GM18517 (cell line): ENCODE results near the gene CASZ1.

Source experiments
- ATAC-seq: cut with Tn5 transposase; IDR thresholded peaks from one replicate; pipeline ENCODE4 v1.9.1; 2021; ENCODE audit warnings: mild to moderate bottlenecking, moderate library complexity; ENCODE audit not compliant: unreplicated experiment

The CASZ1 gene

DNA sequence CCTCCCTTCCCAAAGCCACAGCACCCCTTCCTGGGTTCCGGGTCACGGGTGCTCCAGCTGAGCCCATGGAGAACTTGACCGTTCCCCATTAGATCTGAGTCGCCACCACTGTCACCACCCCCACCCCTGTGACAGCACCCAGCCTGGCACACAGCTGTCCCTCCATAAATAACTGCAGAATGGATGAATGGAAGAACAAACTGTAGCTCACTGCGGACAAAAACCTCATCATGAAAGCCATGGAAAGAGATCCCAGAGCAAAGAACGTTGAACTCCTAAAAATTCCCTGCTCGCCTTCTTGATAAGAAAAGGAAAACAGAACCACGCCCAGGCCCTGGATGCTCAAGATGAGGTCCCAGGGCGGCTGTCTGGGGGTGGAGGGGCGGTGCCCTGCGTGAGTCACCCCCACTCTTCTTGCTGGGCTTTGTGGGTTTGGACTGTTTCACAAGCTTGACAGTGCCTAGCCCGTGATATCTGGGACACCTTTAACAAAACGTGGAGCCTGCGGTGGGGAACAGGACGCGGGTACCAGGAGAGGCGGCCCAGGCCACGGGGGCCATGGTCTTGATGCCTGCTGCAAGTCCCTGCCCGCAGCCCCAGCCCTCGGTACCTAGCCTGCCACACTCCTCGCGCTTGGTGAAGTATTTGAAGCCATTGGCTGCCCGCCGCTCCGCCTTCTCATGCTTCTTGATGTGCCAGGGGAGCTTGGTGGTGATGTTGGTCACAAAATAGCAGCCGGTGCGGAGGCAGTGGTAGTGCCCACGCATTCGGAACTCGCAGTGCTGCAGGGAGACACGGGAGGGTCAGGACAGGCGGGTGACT is 151.9 kb downstream of the CASZ1 start:
- no peak for ATAC-seq

DNA sequence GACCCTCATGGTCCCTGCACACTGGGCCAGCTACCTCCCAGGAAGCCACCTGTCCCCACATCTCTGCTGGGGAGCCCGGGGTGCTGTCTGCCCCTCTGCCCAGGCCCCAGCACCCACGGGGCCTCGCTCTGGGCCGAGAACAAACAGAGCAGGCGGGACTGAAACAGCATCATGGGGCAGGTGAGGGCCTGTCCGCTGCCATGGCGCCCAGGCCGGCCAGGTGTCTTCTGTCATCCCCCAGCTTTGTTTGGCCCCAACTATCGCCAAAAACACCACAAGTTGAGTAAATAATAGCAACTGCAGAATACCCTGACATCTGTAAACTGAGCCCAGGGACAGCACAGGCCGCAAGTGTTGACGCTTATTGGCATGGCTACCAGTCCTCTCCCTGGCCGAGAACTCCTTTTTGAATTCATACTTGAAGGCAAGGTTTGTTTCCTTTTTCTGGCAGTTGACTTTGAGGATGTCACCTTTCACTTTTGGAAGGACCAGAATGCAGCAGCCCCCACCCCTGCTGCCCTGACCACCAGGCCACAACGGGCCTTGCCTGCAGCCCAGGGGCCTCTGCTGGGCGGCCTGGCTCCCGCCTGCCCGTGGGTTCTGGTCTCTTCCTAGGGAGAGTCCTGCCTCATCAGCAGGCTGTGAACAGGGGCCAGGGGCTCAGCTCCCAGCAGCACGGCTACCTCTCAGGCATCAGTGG is 152.7 kb downstream of the CASZ1 start:
- ATAC-seq: no peak

DNA sequence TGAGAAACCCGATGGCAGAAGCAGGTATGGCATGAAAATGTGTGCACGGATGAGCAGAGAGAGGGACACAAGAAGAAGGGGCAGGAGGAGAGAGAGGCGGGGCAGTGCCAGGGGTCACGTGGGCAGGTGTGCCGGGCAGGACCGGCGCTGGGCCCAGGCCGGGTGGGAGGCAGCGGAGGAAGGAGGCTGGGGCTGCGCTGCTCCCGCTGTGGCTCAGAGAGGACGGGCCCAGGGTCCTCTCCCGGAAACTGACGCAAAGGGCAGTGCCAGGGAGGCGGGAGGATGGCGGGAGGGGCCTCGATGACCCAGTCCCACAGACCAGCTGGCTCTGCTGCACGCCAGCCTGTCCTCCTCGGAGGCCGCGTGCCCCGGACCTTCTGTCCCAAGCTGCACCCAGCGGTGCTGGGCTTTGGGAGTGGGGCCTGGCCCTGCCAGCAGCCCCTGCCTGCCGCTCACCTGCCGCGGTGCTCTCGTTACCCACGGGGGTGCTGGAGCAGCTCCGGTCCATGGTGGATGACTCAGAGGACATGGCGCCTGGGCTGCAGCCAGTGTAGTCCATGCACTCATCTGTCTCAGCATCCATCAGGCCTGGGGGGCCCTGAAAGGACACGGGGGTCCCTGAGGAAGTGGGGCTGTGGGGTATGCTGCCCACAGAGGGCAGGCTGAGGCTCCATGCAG is 153.9 kb downstream of the CASZ1 start:
- no peak for ATAC-seq

DNA sequence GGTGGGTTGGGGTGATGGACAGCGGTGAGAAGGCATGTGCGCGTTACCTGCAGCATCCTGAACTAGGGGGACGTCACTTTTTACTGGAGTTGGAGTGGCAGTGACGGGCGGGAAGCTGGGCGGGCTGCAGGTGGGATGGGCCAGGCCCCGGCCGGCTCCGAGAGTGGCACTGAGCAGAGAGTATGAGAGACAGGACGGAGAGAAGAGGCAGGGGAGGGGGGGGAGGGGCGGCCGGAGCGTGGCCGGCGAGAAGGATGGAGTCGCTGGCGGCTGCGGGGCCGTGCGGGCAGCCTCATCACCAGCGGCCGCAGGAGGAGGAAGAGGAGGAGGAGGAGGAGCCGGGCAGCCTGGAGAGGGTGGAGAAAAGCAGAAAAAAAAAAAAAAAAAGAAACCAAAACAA is 154.5 kb downstream of the CASZ1 start:
- ATAC-seq: no peak

DNA sequence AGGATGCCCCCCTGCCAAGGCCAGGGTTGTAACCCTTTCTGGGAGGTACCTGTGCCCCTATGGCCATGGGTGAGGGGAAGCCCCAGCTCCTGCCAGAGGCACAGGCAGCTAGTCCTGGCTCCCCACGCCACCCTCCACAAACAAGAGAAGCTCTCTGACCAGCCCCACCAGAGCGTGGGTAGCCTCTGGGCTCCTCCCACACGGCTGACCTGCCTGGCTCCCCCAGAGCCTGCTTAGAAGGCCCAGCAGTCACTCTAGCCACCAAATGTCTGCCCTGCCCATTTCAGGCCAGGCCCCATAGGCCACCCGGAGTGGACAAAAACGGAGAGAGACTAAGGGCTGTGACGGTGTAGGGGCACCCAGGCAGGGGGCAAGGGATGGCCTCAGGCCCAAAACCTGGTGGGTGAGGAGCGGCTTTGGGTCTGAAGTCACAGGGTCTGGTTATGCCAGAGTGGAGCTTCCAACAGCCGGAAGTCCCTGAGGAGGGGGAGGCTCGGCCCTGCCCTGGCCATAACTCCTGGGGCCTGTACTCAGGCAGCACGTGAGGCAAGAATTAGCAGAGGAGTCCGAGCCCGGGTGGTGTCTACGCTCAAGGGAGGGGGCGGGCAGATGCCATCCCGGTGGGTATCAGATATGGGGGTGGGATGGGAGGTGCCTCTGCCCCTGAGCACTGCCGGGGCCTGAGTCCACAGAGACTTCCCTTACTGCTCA is 155.4 kb downstream of the CASZ1 start:
- ATAC-seq: no peak

DNA sequence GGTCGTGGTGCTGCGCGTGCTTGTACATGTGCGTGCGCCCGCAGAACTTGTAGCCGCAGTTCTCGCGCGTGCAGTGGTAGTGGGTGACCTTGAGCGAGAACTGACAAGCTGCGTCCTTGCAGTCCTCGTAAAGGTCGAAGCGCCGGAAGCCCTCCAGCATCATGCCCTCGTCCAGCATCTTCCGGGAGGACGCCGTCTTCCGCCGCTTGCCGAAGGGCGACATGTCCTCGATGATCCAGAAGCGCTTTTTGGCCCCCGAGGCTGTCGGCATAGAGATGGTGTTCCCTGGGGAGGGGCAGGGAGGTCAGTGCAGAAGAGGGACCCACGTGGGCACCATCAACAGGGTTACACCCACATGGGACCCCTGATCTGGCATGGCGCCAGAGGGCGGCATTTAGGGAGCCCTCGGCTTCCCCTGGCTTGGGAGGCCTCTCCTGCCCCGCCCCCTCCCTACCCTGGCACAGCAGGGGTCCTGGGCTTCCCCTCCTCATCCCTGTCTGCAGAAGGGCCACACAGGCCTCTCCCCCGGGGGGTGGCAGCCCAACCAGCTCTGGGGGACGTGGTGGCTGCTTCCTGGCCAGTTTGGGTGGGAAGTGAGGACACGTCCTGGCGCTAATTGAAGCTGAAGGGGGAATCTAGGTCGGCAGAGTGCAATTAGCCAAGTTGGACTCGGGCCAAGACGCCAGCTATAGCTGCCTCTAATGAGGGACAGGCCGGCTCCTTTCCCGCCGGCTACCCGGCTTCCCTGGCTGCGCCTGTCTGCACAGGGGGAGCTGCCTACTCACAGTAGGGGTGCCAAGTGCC is 156.5 kb downstream of the CASZ1 start:
- ATAC-seq: no peak

DNA sequence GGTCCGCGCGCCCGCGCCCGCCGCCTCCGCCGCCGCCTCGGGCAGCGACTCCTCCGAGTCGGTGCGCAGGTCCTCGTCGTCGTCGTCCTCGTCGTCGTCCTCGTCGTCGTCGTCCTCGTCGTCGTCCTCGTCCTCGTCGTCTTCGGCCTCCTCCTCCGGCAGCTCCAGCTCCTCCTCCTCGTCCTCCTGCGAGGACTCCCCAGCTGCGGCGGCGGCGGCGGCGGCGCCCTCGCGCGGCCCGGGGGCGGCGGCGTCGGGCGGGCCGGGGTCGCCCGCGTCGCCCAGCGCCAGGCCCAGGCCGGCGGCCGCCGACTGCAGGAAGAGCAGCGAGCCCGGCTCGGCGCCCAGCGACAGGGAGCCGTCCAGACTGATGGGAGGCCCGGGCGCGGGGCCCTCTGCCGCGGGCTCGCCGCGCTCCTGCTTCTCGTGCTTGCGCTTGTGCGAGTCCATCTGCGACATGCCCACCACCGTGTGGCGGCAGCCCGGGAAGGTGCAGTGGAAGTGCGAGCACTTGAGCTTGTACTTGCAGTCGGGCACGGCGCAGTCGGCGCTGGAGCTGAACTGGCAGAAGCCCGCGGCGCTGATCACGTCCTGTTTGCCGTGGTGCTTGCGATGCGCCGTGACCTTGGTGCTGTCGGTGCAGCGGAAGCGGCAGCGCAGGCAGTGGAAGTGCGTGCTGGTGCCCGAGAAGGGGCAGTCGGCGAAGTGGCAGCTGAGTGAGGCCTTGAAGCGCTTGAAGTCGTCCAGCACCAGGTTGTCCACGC is 157.3 kb downstream of the CASZ1 start:
- ATAC-seq: no peak

DNA sequence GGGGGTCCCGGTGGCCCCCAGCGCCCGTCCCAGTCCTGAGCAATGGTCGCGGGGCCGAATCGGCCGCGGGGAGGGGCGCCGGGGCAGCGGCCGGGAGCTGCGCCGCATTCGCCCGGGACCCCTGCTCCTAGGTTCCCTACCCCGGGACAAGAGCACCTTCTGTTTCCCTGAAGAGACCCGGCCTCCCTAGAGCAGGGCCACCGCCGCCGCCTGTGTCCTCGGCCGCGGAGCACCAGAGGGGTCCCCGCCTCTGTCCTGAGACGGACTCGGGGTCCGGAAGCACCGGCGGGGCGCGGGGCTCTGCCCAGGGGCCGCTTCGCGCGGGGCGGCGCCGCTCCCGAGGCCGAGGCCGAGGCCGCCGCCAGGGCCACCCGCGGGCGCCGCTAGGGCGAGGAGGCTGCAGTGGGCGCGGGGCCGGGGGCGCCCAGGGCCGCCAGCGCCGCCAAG is 157.9 kb downstream of the CASZ1 start:
- ATAC-seq: no peak

DNA sequence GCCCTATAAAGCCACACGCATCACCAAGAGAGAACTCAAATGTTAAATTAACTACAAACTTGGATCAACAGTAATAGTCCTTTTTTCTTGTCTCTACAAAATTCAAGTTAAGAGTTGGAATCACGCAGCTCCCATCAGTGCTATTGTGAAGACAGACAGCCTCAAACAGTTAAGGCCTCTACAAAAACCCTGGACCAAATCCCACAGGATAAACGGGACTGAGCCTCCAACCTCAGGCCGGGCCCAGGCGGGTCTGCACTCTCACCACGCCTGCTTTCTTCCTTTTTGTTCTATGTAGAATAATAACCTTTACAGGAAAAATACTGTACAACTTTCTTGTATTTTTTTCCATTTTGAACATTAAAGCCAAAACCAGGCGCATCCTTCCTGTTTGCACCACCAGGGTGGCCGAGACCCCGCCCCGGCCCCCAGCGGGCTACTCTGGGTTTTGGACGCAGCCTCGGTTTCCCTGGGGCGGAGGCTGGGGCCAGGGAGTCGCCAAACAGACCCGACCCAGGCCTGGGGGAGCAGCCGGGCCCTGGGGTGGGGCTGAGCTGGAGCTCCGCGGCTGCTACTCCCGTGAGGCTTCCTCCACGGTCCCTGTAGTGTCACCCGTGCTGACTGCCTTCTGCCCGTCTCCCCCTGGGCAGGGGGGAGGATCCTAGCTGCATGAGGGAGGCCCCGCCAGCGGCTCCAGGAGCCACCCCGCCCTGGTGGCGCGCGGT is 158.4 kb downstream of the CASZ1 start:
- no peak for ATAC-seq

DNA sequence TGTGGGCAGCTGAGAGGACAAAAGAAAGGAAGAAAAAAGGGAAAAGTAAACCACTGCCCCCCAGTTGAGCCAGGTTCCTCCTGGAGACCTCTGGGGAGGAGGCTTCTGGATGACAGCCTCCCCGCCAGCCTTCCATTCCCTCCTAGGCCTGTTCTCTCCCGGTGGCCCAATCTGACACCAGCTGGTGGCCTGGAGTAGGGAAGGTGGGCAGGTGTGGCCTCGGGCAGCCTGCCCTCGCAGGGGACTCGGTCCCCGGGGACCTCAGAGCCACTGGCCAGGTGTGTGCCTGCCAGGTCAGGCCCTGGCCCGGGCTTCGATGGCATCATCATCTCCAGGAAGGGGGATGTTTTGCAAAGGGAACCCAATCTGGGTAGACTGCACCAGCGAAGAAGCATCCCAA is 159.0 kb downstream of the CASZ1 start:
- no peak for ATAC-seq

DNA sequence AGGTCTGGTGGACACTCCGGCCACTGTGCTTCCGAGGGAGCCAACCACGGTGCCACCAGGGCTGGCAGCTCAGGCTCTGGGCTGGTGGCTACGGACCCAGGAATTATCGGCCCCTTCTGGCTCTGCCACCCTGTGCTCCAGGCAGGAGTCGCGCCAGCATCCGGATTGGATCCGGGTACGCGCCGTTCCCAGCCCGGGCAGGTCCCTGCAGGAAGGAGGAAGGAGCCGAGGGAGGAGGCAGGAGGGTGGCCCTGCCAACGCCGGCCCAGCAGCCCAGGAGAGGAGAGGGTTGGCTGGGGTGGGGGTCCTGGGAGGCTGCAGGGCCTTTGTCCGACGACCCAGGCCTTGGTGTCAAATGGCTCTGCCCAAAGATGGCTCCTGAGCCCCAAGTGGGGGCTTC is 160.5 kb downstream of the CASZ1 start:
- no peak for ATAC-seq

DNA sequence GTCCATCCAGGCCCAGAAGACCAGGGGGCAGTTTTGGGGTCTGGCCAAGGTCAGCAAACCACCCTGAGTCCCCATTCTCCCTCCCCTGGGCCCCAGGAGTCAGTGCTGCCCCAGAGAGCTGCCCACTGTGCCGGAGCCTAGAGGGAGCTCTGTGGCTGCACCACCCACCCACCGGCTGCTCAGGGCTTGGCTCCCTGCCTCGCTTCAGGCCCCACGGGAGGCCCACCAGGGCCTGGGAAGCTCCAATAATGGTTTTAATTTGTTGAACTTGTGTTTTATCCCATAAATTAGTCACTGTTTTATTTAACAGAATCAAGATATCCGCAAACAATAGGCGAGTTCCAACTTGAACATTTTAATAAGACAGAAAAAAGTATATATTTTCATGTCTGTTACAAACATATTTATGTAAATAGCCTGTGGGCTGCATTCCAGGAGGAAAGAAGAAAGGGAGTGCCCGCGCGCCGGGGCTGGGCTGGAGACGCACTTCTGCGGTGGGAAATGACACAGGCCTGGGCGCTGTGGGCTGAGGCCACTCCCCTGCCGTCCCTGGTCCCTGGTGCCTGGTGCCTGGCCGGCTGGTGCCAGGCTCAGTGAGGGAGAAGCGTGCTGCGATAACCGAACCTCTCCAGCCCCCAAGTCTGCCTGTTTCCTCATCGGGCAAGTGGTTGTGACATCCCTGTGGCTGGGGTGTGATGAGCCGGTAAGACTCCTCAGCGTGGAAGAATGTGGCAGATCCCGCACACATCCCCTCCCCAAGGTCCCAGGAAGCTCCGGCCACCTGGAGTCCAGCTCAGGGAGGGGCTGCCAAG is 161.2 kb downstream of the CASZ1 start:
- no peak for ATAC-seq

DNA sequence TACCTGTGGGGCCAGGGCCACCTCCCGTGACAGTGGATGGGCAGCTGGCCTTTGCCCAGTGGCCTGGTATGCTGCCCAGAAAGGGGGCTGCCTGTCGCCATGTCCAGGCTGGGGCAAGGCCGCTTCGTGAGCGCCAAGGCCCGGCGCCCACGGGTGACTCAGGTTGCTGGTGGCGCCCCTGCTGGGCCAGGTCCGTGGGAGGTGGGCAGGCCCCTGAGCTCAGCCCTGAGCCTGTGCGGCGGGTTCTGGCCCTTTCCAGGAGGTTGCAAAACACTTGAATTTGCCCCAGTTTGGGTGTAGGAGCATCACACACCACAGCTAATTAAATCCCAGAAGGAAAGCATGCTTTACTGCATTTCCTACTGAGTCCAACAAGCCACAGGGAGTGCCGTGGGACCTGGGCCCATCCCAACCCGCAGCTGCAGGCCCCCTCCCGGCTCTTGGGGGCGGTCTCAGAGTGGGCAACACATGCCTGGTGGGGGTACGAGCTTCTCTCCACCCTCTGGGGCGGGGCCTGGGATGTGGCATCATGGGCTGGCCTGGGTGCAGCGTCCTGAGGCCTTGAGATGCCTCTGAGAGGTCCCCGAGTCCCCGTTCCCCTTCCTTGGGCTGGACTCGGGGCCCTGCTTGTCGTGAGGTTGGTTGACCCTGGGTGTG is 161.9 kb downstream of the CASZ1 start:
- ATAC-seq: no peak

DNA sequence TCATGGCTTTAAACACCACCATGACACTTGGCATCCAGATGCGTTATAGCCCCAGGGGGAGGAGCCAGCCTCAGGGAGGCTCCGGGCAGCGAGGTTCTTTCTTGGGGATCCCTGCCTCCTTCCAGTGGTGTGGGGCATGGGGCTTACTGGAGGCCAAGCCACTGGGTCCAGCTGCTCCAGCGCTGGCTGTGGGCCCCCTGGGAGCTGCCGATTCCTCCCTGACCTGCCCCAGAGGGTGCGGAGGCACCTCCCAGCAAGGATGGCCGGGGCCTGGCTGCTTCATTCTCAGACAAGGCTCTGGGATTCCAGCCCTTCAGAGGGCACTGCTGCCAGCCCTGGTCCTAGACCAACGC is 162.4 kb downstream of the CASZ1 start:
- no peak for ATAC-seq

DNA sequence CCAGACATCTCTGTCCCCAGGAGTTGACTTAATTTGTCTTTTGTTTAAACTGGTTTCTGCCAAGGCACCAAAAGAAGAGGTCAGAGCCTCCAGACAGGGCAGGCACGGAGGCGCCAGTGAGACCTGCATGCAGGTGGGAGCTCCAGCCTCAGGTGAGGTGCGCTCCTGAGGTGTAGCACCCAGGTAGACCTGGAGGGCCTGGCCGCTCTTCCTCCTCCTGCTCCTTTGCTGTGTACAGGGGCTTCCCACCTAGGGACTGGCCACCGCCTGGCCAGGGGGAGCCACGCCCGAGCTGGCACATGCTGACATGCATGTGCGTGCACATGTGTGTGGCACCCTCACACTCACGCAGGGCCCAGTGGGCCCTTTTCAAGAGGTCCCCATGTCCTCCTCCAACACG is 163.0 kb downstream of the CASZ1 start:
- ATAC-seq: no peak

DNA sequence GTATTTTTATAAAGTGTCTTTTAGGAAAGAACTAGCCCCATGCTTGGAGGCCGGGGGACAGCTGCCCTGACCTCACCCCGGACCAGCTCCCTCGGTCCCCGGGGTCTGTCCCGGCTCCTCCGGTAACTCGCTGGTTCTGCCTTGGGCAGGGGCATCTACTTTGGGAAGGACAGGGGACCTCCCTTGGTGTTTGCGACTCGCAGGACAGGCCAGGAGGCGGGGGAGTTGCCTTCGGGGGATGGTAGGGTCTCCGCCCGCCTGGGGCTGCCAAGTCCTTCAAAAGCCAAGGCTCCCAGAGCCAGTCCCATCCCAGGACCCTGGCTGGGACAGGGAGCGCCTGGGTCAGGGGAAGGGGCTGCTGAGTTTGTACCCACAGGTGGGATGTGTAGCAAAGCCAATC is 163.8 kb downstream of the CASZ1 start:
- ATAC-seq: no peak

DNA sequence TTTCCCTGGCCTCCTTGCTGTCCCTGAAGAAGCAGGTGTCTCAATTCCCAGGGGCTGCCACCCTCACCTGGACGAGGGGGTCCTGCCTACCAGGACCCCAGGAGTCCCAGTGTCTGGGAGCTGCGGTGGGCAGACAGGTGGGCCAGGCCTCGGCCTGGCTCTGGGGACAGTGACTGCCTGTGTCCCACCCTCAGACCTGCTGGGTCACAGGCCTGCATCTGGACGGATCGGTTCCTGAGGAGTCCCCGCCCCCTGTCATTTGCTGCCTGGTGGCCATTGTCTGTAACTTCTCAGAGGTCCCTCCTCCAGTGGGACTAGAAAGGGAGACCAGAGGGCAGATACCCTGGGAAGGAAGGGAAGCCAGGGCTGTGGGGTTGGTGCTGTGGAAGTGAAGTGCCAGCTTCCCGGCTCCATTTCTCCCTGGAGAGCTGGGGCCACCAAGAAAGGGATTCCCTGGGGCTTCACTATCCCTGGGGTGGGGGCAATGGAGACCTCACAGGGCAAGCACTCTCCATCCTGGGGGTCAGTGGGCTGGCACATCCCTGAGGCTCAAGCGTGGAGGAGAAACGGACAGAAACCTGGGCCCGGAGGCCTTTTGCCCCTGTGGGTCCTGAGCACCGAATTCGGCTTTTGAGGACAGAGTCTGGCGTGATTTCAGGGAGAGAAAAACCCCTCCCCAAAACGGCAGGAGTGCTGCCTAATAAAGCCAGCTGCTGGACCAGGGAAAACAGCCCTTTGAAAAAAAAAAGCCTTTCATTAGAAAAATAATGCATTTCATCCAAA is 164.4 kb downstream of the CASZ1 start:
- no peak for ATAC-seq
